MM.1S (cell line): ENCODE data around the gene ZNF479.

ENCODE experiments used
- EZH2 ChIP-seq: fragments of 300-600 bp; sonication (generic); optimal IDR thresholded peaks from 2 replicates; pipeline ENCODE3; 2017; ENCODE audit warnings: low read depth, mild to moderate bottlenecking, antibody characterized with exemption, low read length, mixed read lengths
- TF ChIP-seq, protein P1 (sequence below): fragments of 300-600 bp; sonication (generic); IDR thresholded peaks from 2 replicates; pipeline ENCODE4 v1.5.1; 2016; ENCODE audit warnings: antibody characterized with exemption, low read length, mixed read lengths

- TF ChIP-seq, protein P1, sequence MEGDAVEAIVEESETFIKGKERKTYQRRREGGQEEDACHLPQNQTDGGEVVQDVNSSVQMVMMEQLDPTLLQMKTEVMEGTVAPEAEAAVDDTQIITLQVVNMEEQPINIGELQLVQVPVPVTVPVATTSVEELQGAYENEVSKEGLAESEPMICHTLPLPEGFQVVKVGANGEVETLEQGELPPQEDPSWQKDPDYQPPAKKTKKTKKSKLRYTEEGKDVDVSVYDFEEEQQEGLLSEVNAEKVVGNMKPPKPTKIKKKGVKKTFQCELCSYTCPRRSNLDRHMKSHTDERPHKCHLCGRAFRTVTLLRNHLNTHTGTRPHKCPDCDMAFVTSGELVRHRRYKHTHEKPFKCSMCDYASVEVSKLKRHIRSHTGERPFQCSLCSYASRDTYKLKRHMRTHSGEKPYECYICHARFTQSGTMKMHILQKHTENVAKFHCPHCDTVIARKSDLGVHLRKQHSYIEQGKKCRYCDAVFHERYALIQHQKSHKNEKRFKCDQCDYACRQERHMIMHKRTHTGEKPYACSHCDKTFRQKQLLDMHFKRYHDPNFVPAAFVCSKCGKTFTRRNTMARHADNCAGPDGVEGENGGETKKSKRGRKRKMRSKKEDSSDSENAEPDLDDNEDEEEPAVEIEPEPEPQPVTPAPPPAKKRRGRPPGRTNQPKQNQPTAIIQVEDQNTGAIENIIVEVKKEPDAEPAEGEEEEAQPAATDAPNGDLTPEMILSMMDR: no peak
- no peak for TF ChIP-seq EZH2
Observed at GRCh38 chr7:57177856-57178767, 45.9 kb upstream of the ZNF479 start.
